Lung (tissue), 12 donors: Measurements from ENCODE around the gene TNFAIP8L3. TPM values are rescaled to one million over a fixed set of nuclear protein-coding genes. Genes with fewer than 3 reads are reported as not detected.
A peak's percentile ranks its signal among the peaks of the same experiment; 100 is the strongest.

Experiments used
- ATAC-seq: fragments of 200-7000 bp; cut with Tn5 transposase; one replicate; pipeline ENCODE4 v1.9.1; 2020; ENCODE audit warnings: moderate number of reproducible peaks; ENCODE audit not compliant: insufficient read depth, low FRiP score
- DNase-seq, 3 donors: peaks; one replicate each; pipeline ENCODE4 v3.0.0-alpha.2; 2013 to 2017
- H3K27ac ChIP-seq, 2 donors: one replicate each; pipeline ENCODE4 v1.5.1; 2013; ENCODE audit warnings: mild to moderate bottlenecking in 2 of 2, moderate library complexity in 2 of 2, control low read depth in 1 of 2, inconsistent platforms in 1 of 2, low read depth in 1 of 2, low read length in 1 of 2
- H3K27me3 ChIP-seq, 3 donors: one replicate each; pipeline ENCODE4 v1.5.1; 2013; ENCODE audit warnings: low read length in 2 of 3; ENCODE audit not compliant: control insufficient read depth in 3 of 3, insufficient read depth in 3 of 3
- H3K36me3 ChIP-seq, 4 donors: one replicate each; pipeline ENCODE4 v1.5.1; 2013; ENCODE audit warnings: low read length in 4 of 4, mild to moderate bottlenecking in 1 of 4, moderate library complexity in 1 of 4; ENCODE audit not compliant: control insufficient read depth in 4 of 4, insufficient read depth in 4 of 4
- H3K4me1 ChIP-seq, 5 donors: one replicate each; pipeline ENCODE4 v1.5.1; 2013; ENCODE audit warnings: low read length in 5 of 5, mild to moderate bottlenecking in 2 of 5, moderate library complexity in 1 of 5; ENCODE audit not compliant: control insufficient read depth in 5 of 5, insufficient read depth in 5 of 5
- H3K4me3 ChIP-seq: one replicate; pipeline ENCODE4 v1.5.1; 2013; ENCODE audit warnings: mild to moderate bottlenecking, control low read depth, moderate library complexity
- H3K9ac ChIP-seq, 2 donors: one replicate each; pipeline ENCODE4 v1.5.1; 2013; ENCODE audit warnings: low read length in 2 of 2, control low read depth in 1 of 2; ENCODE audit not compliant: insufficient read depth in 1 of 2
- H3K9me3 ChIP-seq, 4 donors: one replicate each; pipeline ENCODE4 v1.5.1; 2013; ENCODE audit warnings: low read length in 3 of 4, mild to moderate bottlenecking in 1 of 4, moderate library complexity in 1 of 4; ENCODE audit not compliant: control insufficient read depth in 4 of 4, insufficient read depth in 3 of 4
- WGBS, 2 donors: extraction: QIAGEN DNeasy Blood & Tissue Kit; methylation state at CpG; one replicate each; pipeline ENCODE4 v1.1.7; 2013; 5-methylcytosine and 5-hydroxymethylcytosine counted together
- polyA plus RNA-seq, 2 donors: library from polyadenylated mRNA; stranded (reverse); fragments of 200-250 nt; gene quantifications; one replicate each; pipeline ENCODE4 v1.2.1, GENCODE V29; 2013
- total RNA-seq, 2 donors: library from RNA; depleted of rRNA in 1 of 2; stranded (reverse); fragments of >200 nt in 1 of 2; gene quantifications; one replicate each; pipeline ENCODE4 v1.2.1, GENCODE V29; 2014 to 2021
- TF ChIP-seq, protein P1 (sequence below): IDR thresholded peaks from 2 replicates; pipeline ENCODE4 v1.5.1; 2012; ENCODE audit warnings: mild to moderate bottlenecking; ENCODE audit errors: control extremely low read depth, extremely low read depth
- donor health status: control.
- donor health status: control.
- donor health status: Bipolar disorder and iron deficiency.
- donor health status: healthy.
- donor health status: DM: yes; HTN: yes; CAD: no.

Gene TNFAIP8L3
- total and polyA plus RNA-seq, 4 donors = 3.7 to 20.5 (median 9.9) TPM

DNA sequence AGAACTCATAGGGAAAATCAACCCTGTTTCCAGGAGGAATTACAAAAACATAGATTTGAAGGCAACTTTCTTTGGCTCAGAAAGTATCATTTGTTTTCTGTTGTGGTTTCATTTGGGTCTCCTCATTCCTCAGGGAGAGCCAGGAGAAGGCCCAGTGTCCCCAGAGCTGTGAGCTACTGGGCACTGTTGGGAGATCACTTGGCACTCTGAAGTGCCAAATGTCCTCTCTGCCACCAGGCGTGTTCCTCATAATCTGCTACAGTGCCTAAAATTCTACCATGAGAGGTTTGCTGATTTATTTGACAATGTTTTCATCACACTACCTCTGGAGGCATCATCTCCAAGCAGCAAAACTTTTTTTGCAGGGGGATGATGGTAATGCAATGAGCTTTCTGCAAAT is 17.4 kb upstream of the TNFAIP8L3 start:
- Histone ChIP-seq H3K36me3 (no peaks in the 10 kb centered on the region), H3K9me3 (peaks cover 0 to 4% (median 0%) of the 10 kb centered on the region in 4 donors), H3K27ac (no peak overlapping the region), H3K9ac (no peak overlapping the region), H3K4me3 (no peak overlapping the region), H3K4me1 (peaks cover 0 to 10% (median 0%) of the 10 kb centered on the region in 5 donors), H3K27me3 (no peaks in the 10 kb centered on the region)
- 88 to 100% methylated on average over 1 of the region's 1 CpG for WGBS, 2 donors
- DNase-seq (no peak), ATAC-seq (no peak)
- TF ChIP-seq, protein P1, sequence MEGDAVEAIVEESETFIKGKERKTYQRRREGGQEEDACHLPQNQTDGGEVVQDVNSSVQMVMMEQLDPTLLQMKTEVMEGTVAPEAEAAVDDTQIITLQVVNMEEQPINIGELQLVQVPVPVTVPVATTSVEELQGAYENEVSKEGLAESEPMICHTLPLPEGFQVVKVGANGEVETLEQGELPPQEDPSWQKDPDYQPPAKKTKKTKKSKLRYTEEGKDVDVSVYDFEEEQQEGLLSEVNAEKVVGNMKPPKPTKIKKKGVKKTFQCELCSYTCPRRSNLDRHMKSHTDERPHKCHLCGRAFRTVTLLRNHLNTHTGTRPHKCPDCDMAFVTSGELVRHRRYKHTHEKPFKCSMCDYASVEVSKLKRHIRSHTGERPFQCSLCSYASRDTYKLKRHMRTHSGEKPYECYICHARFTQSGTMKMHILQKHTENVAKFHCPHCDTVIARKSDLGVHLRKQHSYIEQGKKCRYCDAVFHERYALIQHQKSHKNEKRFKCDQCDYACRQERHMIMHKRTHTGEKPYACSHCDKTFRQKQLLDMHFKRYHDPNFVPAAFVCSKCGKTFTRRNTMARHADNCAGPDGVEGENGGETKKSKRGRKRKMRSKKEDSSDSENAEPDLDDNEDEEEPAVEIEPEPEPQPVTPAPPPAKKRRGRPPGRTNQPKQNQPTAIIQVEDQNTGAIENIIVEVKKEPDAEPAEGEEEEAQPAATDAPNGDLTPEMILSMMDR = no peak

DNA sequence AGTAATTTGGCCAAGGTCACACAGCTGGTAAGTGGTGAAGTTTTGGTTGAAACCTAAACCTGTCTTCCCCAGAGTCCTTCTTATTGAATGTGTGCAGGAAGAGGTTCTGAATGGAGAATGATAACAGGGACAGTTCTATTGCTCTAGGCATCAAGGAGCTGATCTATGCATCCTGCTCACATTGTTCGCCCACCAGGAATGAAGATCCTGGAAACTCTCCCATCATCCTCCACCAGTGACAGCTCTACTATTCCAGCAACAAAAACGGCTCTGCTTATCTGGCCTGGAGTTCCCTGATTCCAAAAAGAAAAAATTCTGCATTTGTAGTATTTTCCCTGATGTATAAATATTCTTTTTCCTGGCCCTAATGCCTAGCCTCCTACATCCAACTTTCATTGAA is 16.4 kb upstream of the TNFAIP8L3 start:
- peaks cover 0 to 4% (median 0%) of the 10 kb centered on the region in 4 donors for H3K9me3 ChIP-seq
- no peak overlapping the region for H3K9ac ChIP-seq
- peaks cover 0 to 14% (median 0%) of the 10 kb centered on the region in 5 donors for H3K4me1 ChIP-seq
- whole genome bisulfite sequencing, 2 donors = 69 to 77% methylated on average over 2 of the region's 2 CpGs
- H3K4me3 ChIP-seq = no peak overlapping the region
- DNase-seq (no peak), ATAC-seq (no peak)
- H3K27ac ChIP-seq = no peak overlapping the region
- TF ChIP-seq, protein P1 = no peak
- H3K27me3 ChIP-seq = no peaks in the 10 kb centered on the region
- H3K36me3 ChIP-seq = no peaks in the 10 kb centered on the region

DNA sequence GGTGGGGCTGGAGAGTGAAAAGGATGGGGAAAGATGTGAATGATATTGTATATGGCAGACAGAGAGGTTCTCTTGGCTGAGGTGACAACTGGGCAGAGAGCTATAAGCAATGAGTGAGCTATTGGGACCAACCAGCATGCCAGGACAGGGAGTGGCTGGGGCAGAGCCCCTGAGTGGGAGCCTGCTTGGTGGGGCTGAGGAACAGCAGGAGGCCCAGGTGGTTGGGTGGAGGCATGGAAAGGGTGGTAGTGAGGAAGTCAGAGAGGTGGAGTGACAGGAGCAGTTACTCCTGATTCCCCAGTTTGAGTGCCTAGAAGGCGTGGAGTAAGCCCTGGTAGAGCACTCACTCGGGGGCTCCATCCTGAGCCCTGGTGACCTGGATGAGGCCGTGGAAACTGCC is 15.5 kb upstream of the TNFAIP8L3 start:
- TF ChIP-seq, protein P1 = no peak
- Histone ChIP-seq H3K9ac (no peak overlapping the region), H3K27ac (no peak overlapping the region), H3K36me3 (no peaks in the 10 kb centered on the region), H3K27me3 (no peaks in the 10 kb centered on the region), H3K4me3 (no peak overlapping the region), H3K9me3 (peaks cover 0 to 4% (median 0%) of the 10 kb centered on the region in 4 donors), H3K4me1 (peaks cover 0 to 14% (median 0%) of the 10 kb centered on the region in 5 donors)
- no peak for DNase-seq
- no peak for ATAC-seq
- WGBS, 2 donors = 92 to 93% methylated on average over 3 of the region's 3 CpGs

DNA sequence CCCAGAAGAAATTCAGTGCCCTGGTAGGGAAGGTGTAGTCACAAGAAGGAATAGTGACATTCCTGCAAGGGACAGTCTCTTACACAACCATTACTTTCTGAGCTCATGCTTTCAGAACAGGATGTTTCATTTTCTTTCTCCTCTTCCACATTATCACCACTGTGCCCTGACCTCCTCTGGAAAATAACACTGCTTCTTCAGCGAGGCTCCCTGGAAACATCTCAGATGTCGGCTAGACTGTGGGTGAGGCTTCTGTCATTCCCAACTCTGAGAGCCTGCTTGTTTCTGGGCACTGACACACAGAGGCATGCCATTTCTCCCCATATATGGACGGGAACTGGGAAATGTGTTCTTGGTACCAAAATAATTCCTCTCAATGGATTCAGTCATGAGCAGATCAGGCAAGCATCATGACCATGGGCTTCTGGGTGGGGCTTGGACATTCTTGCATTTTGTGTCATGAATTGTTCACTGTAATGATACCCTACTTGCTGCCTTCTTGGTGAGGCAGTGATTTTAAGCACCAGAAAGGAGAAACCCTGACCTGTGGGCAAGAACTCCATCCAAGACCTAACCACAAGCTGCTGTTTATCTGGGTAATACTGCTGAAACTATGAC is 14.3 kb upstream of the TNFAIP8L3 start:
- no peak overlapping the region for H3K4me3 ChIP-seq
- no peak for ATAC-seq
- peaks cover 0 to 6% (median 0%) of the 10 kb centered on the region in 3 donors for H3K27me3 ChIP-seq
- no peak overlapping the region for H3K9ac ChIP-seq
- whole genome bisulfite sequencing, 2 donors = 56 to 74% methylated on average over 3 of the region's 3 CpGs
- H3K27ac ChIP-seq = peak overlapping the region; percentile 38 to 55
- no peaks in the 10 kb centered on the region for H3K9me3 ChIP-seq
- TF ChIP-seq, protein P1 = no peak
- H3K36me3 ChIP-seq = no peaks in the 10 kb centered on the region
- H3K4me1 ChIP-seq = peaks cover 0 to 23% (median 7%) of the 10 kb centered on the region in 5 donors
- DNase-seq = peak in 2 of 3 donors; percentile 47 to 58
